GM21423 (cell line): Measurements from ENCODE around the gene PIK3R4.

ENCODE experiments used
- ATAC-seq: cut with Tn5 transposase; IDR thresholded peaks from one replicate; pipeline ENCODE4 v1.9.1; 2021; ENCODE audit warnings: mild to moderate bottlenecking, moderate library complexity; ENCODE audit not compliant: unreplicated experiment

PIK3R4 gene

GRCh38 chr3:130644628-130645253, 101.9 kb downstream of the PIK3R4 start:
- ATAC-seq: no peak

- ATAC-seq: no peak
Measured at GRCh38 chr3:130640027-130640426, 106.6 kb downstream of the PIK3R4 start.

GRCh38 chr3:130636480-130637234, 110.0 kb downstream of the PIK3R4 start:
- ATAC-seq: no peak

- no peak for ATAC-seq
Measured at GRCh38 chr3:130635978-130636377, 110.7 kb downstream of the PIK3R4 start.

GRCh38 chr3:130635285-130635684, 111.3 kb downstream of the PIK3R4 start:
- no peak for ATAC-seq
